HFF-Myc (cell line): ENCODE data around the gene ROBO1.

Experiments used
- DNase-seq: peaks from one replicate; pipeline ENCODE4 v3.0.0-alpha.2; 2011; ENCODE audit warnings: low read depth; ENCODE audit errors: extremely low read depth
- H3K4me3 ChIP-seq: replicated peaks from 2 replicates; pipeline ENCODE4 v1.5.1; 2011; ENCODE audit warnings: low read depth, mild to moderate bottlenecking, control low read depth, low read length
- CTCF ChIP-seq: IDR thresholded peaks from 2 replicates; pipeline ENCODE4 v1.5.1; 2012; ENCODE audit warnings: mild to moderate bottlenecking, low read depth, low read length, control low read depth; ENCODE audit errors: missing control alignments

ROBO1 gene

GRCh38 chr3:79203144-79203519 is 564.7 kb downstream of the ROBO1 start:
- no peak for DNase-seq
- no peak overlapping the region for H3K4me3 ChIP-seq
- no peak for TF ChIP-seq CTCF

GRCh38 chr3:79202471-79203143 is 565.2 kb downstream of the ROBO1 start:
- TF ChIP-seq CTCF: no peak
- no peak for DNase-seq
- no peak overlapping the region for H3K4me3 ChIP-seq

GRCh38 chr3:79200456-79200855 is 567.3 kb downstream of the ROBO1 start:
- H3K4me3 ChIP-seq: no peak overlapping the region
- no peak for TF ChIP-seq CTCF
- no peak for DNase-seq

- no peak for TF ChIP-seq CTCF
- no peak for DNase-seq
- no peak overlapping the region for H3K4me3 ChIP-seq
These were observed 567.8 kb downstream of the ROBO1 start for GRCh38 chr3:79199966-79200365.

GRCh38 chr3:79187426-79187825 is 580.4 kb downstream of the ROBO1 start:
- H3K4me3 ChIP-seq: no peak overlapping the region
- no peak for DNase-seq
- no peak for TF ChIP-seq CTCF

- TF ChIP-seq CTCF: no peak
- no peak overlapping the region for H3K4me3 ChIP-seq
- DNase-seq: no peak
These were observed 583.5 kb downstream of the ROBO1 start for GRCh38 chr3:79184251-79184650.

- no peak for DNase-seq
- TF ChIP-seq CTCF: no peak
- no peak overlapping the region for H3K4me3 ChIP-seq
These were observed 584.3 kb downstream of the ROBO1 start for GRCh38 chr3:79183496-79183895.
